ENCODE results near the gene CCDC82. TPM values are rescaled to one million over a fixed set of nuclear protein-coding genes. Genes with fewer than 3 reads are reported as not detected.

Gene CCDC82
- total RNA-seq, 4 donors from 2014 or later, result 17.3 to 28.9 (median 24.7) TPM

GRCh38 chr11:96309643-96310017, 80.1 kb downstream of the CCDC82 start:
- no peak for TF ChIP-seq POLR2A (IDR thresholded peaks at IDR 0.05)
- TF ChIP-seq POLR2AphosphoS5 (IDR thresholded peaks at IDR 0.05), result no peak
- no peak for TF ChIP-seq CTCF (IDR thresholded peaks at IDR 0.05)
- TF ChIP-seq EP300 (IDR thresholded peaks at IDR 0.05), result no peak
- WGBS, 2 donors (ENCODE audit: low coverage in 1 of 2), result 94 to 100% methylated on average over 2 to 3 of the region's 5 CpGs
- Histone ChIP-seq H3K4me1 (peaks cover 31 to 92% (median 42%) of the 10 kb centered on the region in 3 donors), H3K36me3 (no peaks in the 10 kb centered on the region), H3K9me3 (no peaks in the 10 kb centered on the region), H3K27me3 (no peaks in the 10 kb centered on the region), H3K27ac (peak overlapping the region in 1 of 4 donors; percentile 26), H3K4me3 (no peak overlapping the region)
- no peak for ATAC-seq

- H3K9me3 ChIP-seq, result no peaks in the 10 kb centered on the region
Measured at GRCh38 chr11:96309016-96309642, 80.6 kb downstream of the CCDC82 start.

GRCh38 chr11:96307776-96308140, 82.0 kb downstream of the CCDC82 start:
- H3K4me3 ChIP-seq, result peak overlapping the region in 1 of 2 donors; percentile 37
- H3K4me1 ChIP-seq, result peaks cover 28 to 91% (median 39%) of the 10 kb centered on the region in 3 donors
- WGBS, 2 donors (ENCODE audit: low coverage in 1 of 2), result 6 to 12% methylated on average over 2 to 3 of the region's 3 CpGs
- no peaks in the 10 kb centered on the region for H3K27me3 ChIP-seq
- H3K27ac ChIP-seq, result peak overlapping the region; percentile 79 to 87 (median 84)
- ATAC-seq, result no peak
- TF ChIP-seq POLR2A (IDR thresholded peaks at IDR 0.05) (no peak), POLR2AphosphoS5 (IDR thresholded peaks at IDR 0.05) (peak; percentile 2)
- H3K9me3 ChIP-seq, result no peaks in the 10 kb centered on the region
- no peaks in the 10 kb centered on the region for H3K36me3 ChIP-seq

More at GRCh38 chr11:96309016-96309642, 80.6 kb downstream of the CCDC82 start:
- no peak overlapping the region for H3K4me3 ChIP-seq
- TF ChIP-seq CTCF (IDR thresholded peaks at IDR 0.05) (no peak), POLR2A (IDR thresholded peaks at IDR 0.05) (no peak), EP300 (IDR thresholded peaks at IDR 0.05) (no peak), POLR2AphosphoS5 (IDR thresholded peaks at IDR 0.05) (no peak)
- no peaks in the 10 kb centered on the region for H3K27me3 ChIP-seq
- peaks cover 26 to 92% (median 39%) of the 10 kb centered on the region in 3 donors for H3K4me1 ChIP-seq
- H3K27ac ChIP-seq, result peak overlapping the region in 3 of 4 donors; percentile 8 to 26 (median 20)
- no peaks in the 10 kb centered on the region for H3K36me3 ChIP-seq
- no peak for ATAC-seq
- 69 to 91% methylated on average over 2 of the region's 2 CpGs for WGBS, 2 donors (ENCODE audit: low coverage in 1 of 2)

- Histone ChIP-seq H3K4me1 (peaks cover 29 to 92% (median 39%) of the 10 kb centered on the region in 3 donors), H3K27me3 (no peaks in the 10 kb centered on the region), H3K9me3 (no peaks in the 10 kb centered on the region), H3K4me3 (peak overlapping the region; percentile 34 to 37), H3K36me3 (no peaks in the 10 kb centered on the region), H3K27ac (peak overlapping the region; percentile 79 to 87 (median 84))
- WGBS, 2 donors (ENCODE audit: low coverage in 1 of 2), result 0 to 9% methylated on average over 9 to 10 of the region's 10 CpGs
- TF ChIP-seq POLR2AphosphoS5 (IDR thresholded peaks at IDR 0.05) (peak; percentile 77), POLR2A (IDR thresholded peaks at IDR 0.05) (no peak)
- peak; percentile 92 for ATAC-seq
Measured at GRCh38 chr11:96306933-96307775, 82.6 kb downstream of the CCDC82 start.

- H3K36me3 ChIP-seq, result no peaks in the 10 kb centered on the region
- H3K4me1 ChIP-seq, result peaks cover 29 to 87% (median 37%) of the 10 kb centered on the region in 3 donors
- TF ChIP-seq POLR2A (IDR thresholded peaks at IDR 0.05) (no peak), CTCF (IDR thresholded peaks at IDR 0.05) (no peak), POLR2AphosphoS5 (IDR thresholded peaks at IDR 0.05) (no peak)
- H3K9me3 ChIP-seq, result no peaks in the 10 kb centered on the region
- H3K4me3 ChIP-seq, result peak overlapping the region; percentile 34 to 37
- no peak for ATAC-seq
- H3K27ac ChIP-seq, result peak overlapping the region; percentile 79 to 87 (median 84)
- 0 to 2% methylated on average over 3 of the region's 3 CpGs for WGBS, 2 donors (ENCODE audit: low coverage in 1 of 2)
- H3K27me3 ChIP-seq, result no peaks in the 10 kb centered on the region
Measured at GRCh38 chr11:96306600-96306932, 83.1 kb downstream of the CCDC82 start.
